Endothelial cell of umbilical vein (primary cell): ENCODE results near the gene F2RL2. TPM values are rescaled to one million over a fixed set of nuclear protein-coding genes. Genes with fewer than 3 reads are reported as not detected.

Experiments
- BruUV-seq: library from RNA; stranded (reverse); fragments of 400-500 nt; replicated peaks from 2 replicates; lab custom pipeline; 2021; lab: Mats Ljungman, UMichigan
- CTCF ChIA-PET: fragments of 300-600, 350-600 bp; sonication (Branson Sonifier 250); formaldehyde crosslinking; loops from one replicate; lab custom pipeline; 2021; ENCODE audit warnings: antibody characterized with exemption, inconsistent platforms; lab: Charles Lee
- POLR2A ChIA-PET: fragments of 300-600, 350-600 bp; sonication (Branson Sonifier 250); formaldehyde crosslinking; loops from one replicate; lab custom pipeline; 2021; ENCODE audit warnings: antibody characterized with exemption, inconsistent platforms; lab: Charles Lee
- DNase-seq: peaks from one replicate; pipeline ENCODE4 v3.0.0-alpha.2; 2011; ENCODE audit warnings: low read depth, low spot score
- FAIRE-seq: peaks from 2 replicates; lab custom pipeline; 2011; peaks lifted over from hg19 to GRCh38; lab: Jason Lieb, UNC
- H2AFZ ChIP-seq: 2 replicates; pipeline ENCODE4 v1.6.0; 2012; ENCODE audit warnings: low read depth, low read length, control low read depth, inconsistent platforms
- H3K27ac ChIP-seq: 2 replicates; pipeline ENCODE4 v1.5.1; 2011; ENCODE audit warnings: low read depth, mild to moderate bottlenecking, control low read depth, low read length, moderate library complexity; ENCODE audit not compliant: insufficient read depth
- H3K27me3 ChIP-seq, 2 experiments: 2 replicates each; pipeline versions ENCODE4 v1.6.0 to v1.6.1; 2011; ENCODE audit warnings: low read length in 2 of 2, mixed read lengths in 1 of 2; ENCODE audit not compliant: control insufficient read depth in 2 of 2, insufficient read depth in 2 of 2
- H3K36me3 ChIP-seq, 2 experiments: 2 replicates in 1 of 2; 3 replicates in 1 of 2; pipeline ENCODE4 v1.5.1; 2011; ENCODE audit warnings: low read length in 2 of 2, mild to moderate bottlenecking in 1 of 2, moderate library complexity in 1 of 2; ENCODE audit not compliant: control insufficient read depth in 2 of 2, insufficient read depth in 2 of 2; ENCODE audit errors: extremely low read depth in 1 of 2
- H3K4me1 ChIP-seq: 3 replicates; pipeline ENCODE4 v1.5.1; 2011; ENCODE audit warnings: mild to moderate bottlenecking, low read length; ENCODE audit not compliant: control insufficient read depth, insufficient read depth; ENCODE audit errors: extremely low read depth
- H3K4me2 ChIP-seq: 2 replicates; pipeline ENCODE4 v1.6.1; 2011; ENCODE audit warnings: low read length, control low read depth, mixed read lengths; ENCODE audit not compliant: insufficient read depth
- H3K4me3 ChIP-seq, 3 experiments: fragments of 200-600 bp in 1 of 3; sonication (generic), shearing (Covaris generic) in 1 of 3; replicated peaks in 1 of 3; 2 replicates each; pipeline ENCODE4 v1.5.1; 2011 to 2016; ENCODE audit warnings: control low read depth in 3 of 3, low read length in 3 of 3, mild to moderate bottlenecking in 2 of 3, inconsistent platforms in 1 of 3, low read depth in 1 of 3, moderate library complexity in 1 of 3; ENCODE audit not compliant: insufficient read depth in 1 of 3
- H3K79me2 ChIP-seq: 2 replicates; pipeline ENCODE4 v1.6.0; 2012; ENCODE audit warnings: low read length, inconsistent platforms; ENCODE audit not compliant: control insufficient read depth, insufficient read depth
- H3K9ac ChIP-seq: replicated peaks from 2 replicates; pipeline ENCODE3; 2011; ENCODE audit warnings: low read length, control low read depth; ENCODE audit not compliant: insufficient read depth; ENCODE audit errors: extremely low read depth
- H3K9me1 ChIP-seq: replicated peaks from 3 replicates; pipeline ENCODE4 v1.6.0; 2011; ENCODE audit warnings: mild to moderate bottlenecking, low read length; ENCODE audit not compliant: control insufficient read depth, insufficient read depth; ENCODE audit errors: extremely low read depth
- H3K9me3 ChIP-seq: replicated peaks from 2 replicates; pipeline ENCODE4 v1.5.1; 2012; ENCODE audit warnings: low read length, inconsistent platforms; ENCODE audit not compliant: control insufficient read depth, insufficient read depth
- H4K20me1 ChIP-seq: replicated peaks from 2 replicates; pipeline ENCODE3; 2011; ENCODE audit warnings: mild to moderate bottlenecking, low read length; ENCODE audit not compliant: control insufficient read depth, insufficient read depth; ENCODE audit errors: extremely low read depth
- CTCF ChIP-seq, 2 donors: IDR thresholded peaks; 1 replicate in 1 of 2; 2 replicates in 1 of 2; pipeline ENCODE4 v1.5.1; 2011; ENCODE audit warnings: low read length in 2 of 2, mild to moderate bottlenecking in 2 of 2, moderate library complexity in 2 of 2, control low read depth in 1 of 2, inconsistent platforms in 1 of 2, low read depth in 1 of 2; ENCODE audit not compliant: insufficient read depth in 1 of 2; ENCODE audit errors: extremely low read depth in 1 of 2
- FOS ChIP-seq: IDR thresholded peaks from 2 replicates; pipeline ENCODE4 v1.6.1; 2011; ENCODE audit warnings: mild to moderate bottlenecking, low read length, moderate library complexity, borderline replicate concordance; ENCODE audit not compliant: insufficient read depth
- GATA2 ChIP-seq: IDR thresholded peaks from 2 replicates; pipeline ENCODE4 v1.7.0; 2011; ENCODE audit warnings: low read depth, mild to moderate bottlenecking, moderate library complexity, mixed read lengths, low read length; ENCODE audit not compliant: insufficient read length, insufficient read depth
- JUN ChIP-seq: IDR thresholded peaks from 2 replicates; pipeline ENCODE4 v1.6.1; 2011; ENCODE audit warnings: borderline replicate concordance, low read depth; ENCODE audit not compliant: insufficient read length, insufficient read depth
- POLR2A ChIP-seq: IDR thresholded peaks from 2 replicates; pipeline ENCODE4 v1.6.1; 2012; ENCODE audit warnings: low read depth, mild to moderate bottlenecking, control low read depth, low read length
- POLR2AphosphoS5 ChIP-seq: IDR thresholded peaks from 2 replicates; pipeline ENCODE4 v1.6.1; 2012; ENCODE audit warnings: low read depth, mild to moderate bottlenecking, control low read depth, low read length, moderate library complexity; ENCODE audit not compliant: insufficient read depth
- dilution Hi-C: fragments of 300-500 bp; cut with MboI; formaldehyde crosslinking; loops from one replicate; pipeline ENCODE4 v1.15.0; 2019; ENCODE audit warnings: low sequenced_read_pairs; ENCODE audit not compliant: extremely low pct_ligation_motif_present
- intact Hi-C: fragments of 100-400 bp; cut with micrococcal nuclease; formaldehyde crosslinking; loops from one replicate; pipeline ENCODE4 v1.10.0; 2022
- polyA plus RNA-seq, 4 experiments: library from polyadenylated mRNA; depleted of rRNA in 3 of 4; stranded (reverse) in 3 of 4; unstranded in 1 of 4; fragments of >200 nt; gene quantifications; 2 replicates each; pipeline versions ENCODE4 v1.2.1 to v1.2.3, GENCODE V29; 2011 to 2012; ENCODE audit warnings: missing spikeins in 1 of 4
- total RNA-seq: library from RNA; stranded (reverse); gene quantifications from 2 replicates; pipeline ENCODE4 v1.2.3, GENCODE V29; 2021
- TF ChIP-seq, protein P1 (sequence below): IDR thresholded peaks from 2 replicates; pipeline ENCODE4 v1.6.1; 2011; ENCODE audit not compliant: insufficient read depth, insufficient read length

Gene F2RL2
- total and polyA plus RNA-seq, 2 donors (not counting 3 experiments of a cell fraction or from before 2014, with no cell fraction given), result 19.8 to 33.3 TPM

DNA sequence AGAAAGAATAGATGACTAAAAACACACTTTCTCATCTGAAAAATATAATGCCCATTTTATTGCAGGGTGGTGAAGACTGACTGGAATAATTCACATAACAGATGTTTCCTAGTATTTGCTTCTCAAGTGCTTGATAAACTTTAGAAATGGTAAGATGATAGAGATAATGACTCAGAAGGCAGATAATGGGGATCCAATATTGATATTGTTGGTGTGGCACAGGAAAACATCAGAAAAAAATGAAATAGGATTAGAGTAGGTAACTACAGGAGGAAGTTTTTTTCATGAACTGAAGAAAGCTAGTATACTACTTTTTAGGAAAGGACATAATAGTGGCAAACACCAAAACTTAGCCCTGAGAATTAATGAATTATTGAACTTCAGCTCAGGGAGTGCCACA, 20.2 kb upstream of the F2RL2 start:
- peak; percentile 17 for TF ChIP-seq JUN
- TF ChIP-seq, protein P1, sequence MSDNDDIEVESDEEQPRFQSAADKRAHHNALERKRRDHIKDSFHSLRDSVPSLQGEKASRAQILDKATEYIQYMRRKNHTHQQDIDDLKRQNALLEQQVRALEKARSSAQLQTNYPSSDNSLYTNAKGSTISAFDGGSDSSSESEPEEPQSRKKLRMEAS, result no peak
- peak; percentile 17 for TF ChIP-seq FOS
- TF ChIP-seq GATA2, result peak; percentile 61
- no peak for TF ChIP-seq CTCF (IDR thresholded peaks at IDR 0.05; ENCODE audit: extremely low read depth in 1 of 2, insufficient read depth in 1 of 2, low read depth in 1 of 2, low read length in 2 of 2)
- TF ChIP-seq POLR2A, result peak; percentile 12
- peak; percentile 12 for TF ChIP-seq POLR2AphosphoS5
- Histone ChIP-seq H3K9me3 (no peaks in the 10 kb centered on the region), H3K4me3 (no peak overlapping the region), H3K79me2 (no peaks in the 10 kb centered on the region), H3K36me3 (no peaks in the 10 kb centered on the region), H3K9me1 (no peaks in the 10 kb centered on the region), H2AFZ (peak overlapping the region; percentile 78), H3K4me1 (peaks cover 34% of the 10 kb centered on the region), H3K27ac (peak overlapping the region; percentile 84), H3K9ac (peak overlapping the region; percentile 57), H4K20me1 (no peaks in the 10 kb centered on the region), H3K4me2 (peak overlapping the region; percentile 65), H3K27me3 (no peaks in the 10 kb centered on the region)
- ChIA-PET CTCF (interaction anchor here (0.7 to 5.1 kb wide), 10 partner anchors 18 to 131 kb away, joined by 3 to 126 read pairs (median 6); no protein-coding TSS in a partner anchor), POLR2A (interaction anchor here (1.0 kb wide), 1 partner anchor 41 kb away, joined by 3 read pairs; no protein-coding TSS in a partner anchor)
- intact Hi-C loops (loop anchor here (5.0 kb wide), 1 partner anchor 241 kb away; the partner anchor contains the start of gene IQGAP2), dilution Hi-C loops (no loop called here)
- peak; percentile 66 for DNase-seq
- FAIRE-seq, result no peak
- BruUV-seq, result no TSS peak
